ENCODE results near the gene APH1B.

The APH1B gene

DNA sequence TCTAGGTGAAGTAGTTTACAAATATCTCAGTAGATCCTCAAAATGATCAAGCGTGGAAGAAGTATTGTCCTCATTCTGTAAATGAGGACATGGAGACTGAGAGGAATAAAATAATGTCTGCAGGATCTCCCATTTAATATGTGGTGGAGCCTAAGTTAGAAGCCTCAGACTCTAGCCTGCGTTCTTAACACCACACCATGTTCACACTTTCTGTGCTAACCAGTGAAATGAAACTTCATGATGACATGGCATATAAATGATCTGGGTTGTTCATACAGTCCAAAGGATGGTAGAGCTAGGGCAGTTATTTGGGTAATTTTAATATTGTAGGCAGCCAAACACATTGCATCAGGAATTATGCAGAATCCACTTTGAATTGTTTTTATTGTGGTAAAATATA lies 25.1 kb upstream of the APH1B start:
- no peak for DNase-seq (ENCODE audit: low read depth)

DNA sequence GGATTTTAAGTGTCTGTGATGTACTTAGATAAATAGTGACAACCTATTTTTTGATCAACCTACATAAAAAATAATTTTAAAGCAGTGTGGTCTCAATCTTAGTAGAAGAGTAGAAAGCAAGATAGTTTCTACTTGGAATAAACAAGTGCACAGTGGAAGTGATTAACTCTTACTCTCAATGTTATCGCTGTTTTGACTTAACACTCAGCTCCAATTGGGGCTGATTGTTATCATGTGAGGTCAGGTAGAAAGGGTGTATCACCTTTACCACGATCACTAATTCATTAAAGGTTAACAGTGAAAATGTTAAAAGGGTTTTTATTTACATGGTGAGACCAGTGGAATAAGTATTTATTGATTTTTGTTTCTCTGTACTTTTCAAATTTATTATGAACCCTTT lies 22.4 kb upstream of the APH1B start:
- DNase-seq (ENCODE audit: low read depth) = no peak

- DNase-seq (ENCODE audit: low read depth) = no peak
Measured at GRCh38 chr15:63255489-63255990, 21.9 kb upstream of the APH1B start.

DNA sequence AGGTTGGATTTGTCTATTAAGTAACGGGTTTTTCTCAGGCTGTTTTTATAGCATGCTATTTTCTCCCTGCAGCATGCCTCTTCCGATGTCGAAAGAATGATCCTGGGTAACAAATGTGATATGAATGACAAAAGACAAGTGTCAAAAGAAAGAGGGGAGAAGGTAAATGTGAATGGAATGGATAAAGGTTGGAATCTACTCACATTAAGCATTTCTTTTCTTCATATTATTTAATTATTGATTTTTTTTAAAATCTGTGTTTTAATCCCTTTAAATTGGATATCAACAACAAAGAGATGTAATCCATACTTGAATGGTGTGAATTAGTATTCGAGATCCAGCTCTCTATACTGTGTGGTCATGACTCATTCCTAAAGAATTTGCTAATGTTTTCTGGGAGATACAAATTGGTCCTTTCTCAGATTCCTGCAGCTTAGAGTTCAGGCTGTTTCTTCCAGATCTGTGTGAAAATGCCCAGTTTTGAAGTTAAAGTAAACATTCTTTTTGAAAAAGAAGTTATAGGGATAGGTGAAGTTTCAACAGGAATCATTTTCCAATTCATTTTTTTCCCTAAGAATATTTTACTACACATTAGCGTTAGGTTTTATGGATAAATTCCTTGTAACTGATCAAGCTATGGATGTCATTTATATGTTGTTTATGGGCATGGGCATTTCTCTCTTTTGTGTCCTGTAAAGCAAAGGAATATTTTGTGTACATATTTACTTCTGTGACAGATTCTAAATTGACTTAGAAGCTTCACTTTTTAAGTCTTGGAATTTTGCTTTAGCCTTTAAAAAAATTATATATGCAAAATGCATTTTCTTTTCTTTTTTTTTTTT lies 20.8 kb upstream of the APH1B start:
- peak; percentile 51 for DNase-seq (ENCODE audit: low read depth)

DNA sequence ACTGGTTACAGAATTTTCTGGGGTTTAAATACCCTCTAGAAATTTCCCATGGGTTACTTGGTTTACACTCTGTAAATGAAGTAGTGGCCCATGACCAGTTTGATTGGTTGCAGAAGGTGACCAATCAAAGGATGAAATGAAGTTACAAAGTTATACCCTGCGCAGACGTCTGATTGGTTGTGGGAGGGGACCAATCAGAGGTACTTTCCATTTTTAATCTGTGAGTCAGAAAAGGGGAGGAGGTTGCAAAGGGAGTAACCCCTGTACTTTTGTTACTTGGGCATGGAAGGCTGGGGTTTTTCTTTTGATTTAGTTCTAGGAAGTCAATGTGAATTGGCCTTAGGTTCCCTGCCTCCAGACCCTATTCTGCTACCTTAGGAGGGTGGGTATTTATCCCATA lies 18.7 kb upstream of the APH1B start:
- DNase-seq (ENCODE audit: low read depth) = no peak

- DNase-seq (ENCODE audit: low read depth) = no peak
Measured at GRCh38 chr15:63260791-63261190, 16.6 kb upstream of the APH1B start.

- no peak for DNase-seq (ENCODE audit: low read depth)
Measured at GRCh38 chr15:63261311-63261710, 16.1 kb upstream of the APH1B start.

DNA sequence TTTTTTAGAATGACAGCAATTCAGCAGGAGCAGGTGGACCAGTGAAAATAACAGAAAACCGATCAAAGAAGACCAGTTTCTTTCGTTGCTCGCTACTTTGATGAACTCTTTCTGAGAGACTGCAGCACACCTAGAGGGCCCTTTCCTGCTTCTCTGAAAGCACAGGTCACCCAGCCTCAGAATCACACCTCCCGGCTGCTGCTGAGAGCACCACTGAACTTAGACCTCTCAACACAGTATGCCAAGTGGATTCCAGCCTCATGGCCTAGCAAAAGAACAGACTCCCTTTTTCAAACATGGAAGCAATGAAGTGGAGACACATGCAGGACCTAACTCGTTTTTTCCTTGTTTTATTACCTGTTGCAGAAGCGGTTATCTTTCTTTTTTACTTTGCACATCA lies 13.9 kb upstream of the APH1B start:
- DNase-seq (ENCODE audit: low read depth) = no peak

DNA sequence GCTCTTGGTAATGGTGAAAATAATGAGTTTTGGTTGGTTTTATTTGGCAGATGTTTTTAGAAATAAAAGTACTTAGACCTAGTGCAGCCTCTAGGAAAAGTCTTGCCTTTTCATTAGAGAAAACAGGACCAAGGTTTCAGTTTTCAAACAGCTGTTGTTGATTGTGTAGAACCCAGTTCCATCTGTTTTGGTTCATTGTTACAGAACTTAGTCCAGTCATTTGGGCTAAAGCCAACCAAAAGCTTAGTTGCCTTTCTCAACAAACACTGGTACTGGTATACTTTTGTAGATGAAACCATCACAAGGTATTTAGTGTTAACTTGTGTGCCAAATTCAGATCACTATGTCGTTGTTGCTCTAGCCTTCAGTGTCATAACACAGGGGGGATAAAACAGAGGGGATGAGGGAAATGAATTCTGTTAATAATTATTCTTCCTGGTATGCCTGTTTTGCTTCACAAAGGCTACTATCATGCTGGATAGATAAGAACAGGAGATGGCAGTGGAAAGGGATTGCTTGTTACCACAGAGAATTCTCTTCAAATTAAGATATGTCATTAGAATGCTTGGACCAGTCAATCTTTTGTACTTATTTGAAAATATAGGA lies 12.6 kb upstream of the APH1B start:
- peak; percentile 29 for DNase-seq (ENCODE audit: low read depth)

DNA sequence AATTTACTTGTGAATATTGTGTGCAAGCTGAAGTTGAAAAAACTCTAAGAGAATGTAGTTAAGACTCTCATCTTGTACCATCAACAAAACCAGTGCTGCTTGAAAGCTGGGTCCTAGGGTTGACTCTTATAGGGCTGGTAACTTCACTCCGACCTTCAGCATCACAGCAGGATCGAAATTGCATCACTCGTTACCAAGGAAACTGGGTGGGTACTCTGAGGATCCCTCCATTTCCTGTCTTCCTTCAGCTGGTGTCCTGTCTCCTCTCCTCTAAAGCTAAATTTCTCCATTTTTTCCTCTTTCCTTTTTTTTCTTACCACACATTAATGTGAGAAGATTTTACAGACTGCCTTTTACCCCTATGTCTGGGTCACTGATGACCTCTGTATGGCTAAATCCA lies 3.0 kb upstream of the APH1B start:
- DNase-seq (ENCODE audit: low read depth) = no peak

DNA sequence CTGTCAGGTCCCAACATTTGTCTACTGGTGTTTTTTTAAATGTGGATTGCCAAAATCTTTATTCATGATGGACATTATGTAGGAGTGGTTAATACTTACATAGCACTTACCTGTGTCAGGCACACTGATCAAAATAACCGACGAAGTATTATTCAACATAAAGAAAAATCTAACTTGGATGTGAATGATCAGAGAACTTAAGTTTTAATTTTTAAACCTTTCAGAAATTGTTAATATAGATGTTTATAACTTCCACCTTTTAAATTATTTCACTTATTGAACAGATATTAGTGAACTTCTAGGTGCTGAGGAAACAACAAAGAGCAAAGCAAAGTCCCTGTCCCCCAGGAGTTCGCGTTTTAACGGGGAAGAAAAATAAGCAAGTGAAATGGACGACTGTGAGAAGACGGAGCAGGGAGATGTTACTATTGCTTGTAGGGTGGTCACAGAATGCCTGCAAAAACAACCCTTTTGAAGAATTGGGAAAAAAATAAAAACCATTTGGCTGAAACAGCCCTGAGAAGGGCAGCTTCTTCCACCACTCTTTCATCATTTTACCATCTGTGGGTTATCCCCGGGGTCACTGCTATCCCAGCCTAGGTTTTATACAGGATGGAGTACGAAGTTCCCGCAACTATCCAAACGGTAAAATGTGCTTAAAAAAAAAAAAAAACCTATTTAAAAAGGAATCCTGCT lies 915 bp upstream of the APH1B start:
- no peak for DNase-seq (ENCODE audit: low read depth)

DNA sequence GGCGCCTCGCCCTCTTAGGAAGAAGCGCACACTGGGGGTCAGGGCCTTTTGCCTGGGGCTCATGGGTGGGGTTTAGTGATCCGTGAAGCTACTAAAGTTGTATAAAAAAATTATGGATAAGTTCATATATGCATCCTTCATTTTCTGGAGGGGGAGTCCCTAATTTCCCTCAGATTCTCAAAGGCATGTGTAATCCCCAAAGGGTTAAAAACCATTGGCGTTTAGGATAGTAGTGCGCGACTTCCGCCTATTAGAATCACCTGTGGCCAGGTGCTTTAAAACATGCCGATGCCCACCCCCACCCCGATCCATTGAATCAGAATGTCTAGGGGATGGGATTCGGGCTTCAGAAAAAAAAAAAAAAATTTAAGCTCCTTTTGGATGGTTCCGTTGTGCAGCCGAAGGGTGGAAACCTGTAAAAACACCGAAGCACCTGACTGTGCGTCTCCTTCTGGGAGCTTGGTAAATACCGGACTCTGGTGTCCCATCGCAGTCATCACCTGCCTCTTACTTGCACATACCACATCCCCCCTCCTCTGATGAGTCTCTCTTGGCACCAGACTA lies 570 bp downstream of the APH1B start:
- DNase-seq (ENCODE audit: low read depth) = no peak

- no peak for DNase-seq (ENCODE audit: low read depth)
Measured at GRCh38 chr15:63283126-63283525, 5.7 kb downstream of the APH1B start.

GRCh38 chr15:63284335-63284734 lies 6.9 kb downstream of the APH1B start:
- no peak for DNase-seq (ENCODE audit: low read depth)

GRCh38 chr15:63287109-63287508 lies 9.7 kb downstream of the APH1B start:
- DNase-seq (ENCODE audit: low read depth) = no peak

- no peak for DNase-seq (ENCODE audit: low read depth)
Measured at GRCh38 chr15:63288342-63288741, 10.9 kb downstream of the APH1B start.

DNA sequence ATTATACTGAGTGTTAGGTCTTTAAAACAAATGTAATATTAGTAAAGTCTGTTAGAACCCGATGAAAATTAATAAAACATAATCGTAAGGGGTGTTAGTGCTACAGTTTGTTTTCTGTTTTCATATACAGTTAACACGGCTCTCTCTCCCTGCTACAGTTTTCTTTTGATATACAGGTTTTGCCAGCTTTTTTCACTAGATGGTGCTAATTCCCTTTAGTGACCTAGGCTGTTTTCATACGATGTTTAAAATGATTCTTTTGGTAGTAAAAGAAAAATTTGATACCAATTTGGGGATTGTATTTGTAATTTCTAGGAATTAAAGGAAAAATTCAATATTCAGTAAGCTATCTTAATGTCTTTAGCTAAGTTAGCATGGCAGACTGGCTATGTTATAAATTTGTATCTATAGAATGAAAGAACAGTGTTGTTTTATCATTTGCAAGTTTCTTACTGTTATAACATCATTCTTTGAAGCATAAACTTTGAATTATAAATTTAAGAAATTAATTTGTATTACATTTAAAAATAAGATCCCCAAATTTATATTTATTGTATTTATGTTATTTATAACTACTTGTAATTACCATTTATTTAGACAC lies 11.5 kb downstream of the APH1B start:
- DNase-seq (ENCODE audit: low read depth) = peak; percentile 37

DNA sequence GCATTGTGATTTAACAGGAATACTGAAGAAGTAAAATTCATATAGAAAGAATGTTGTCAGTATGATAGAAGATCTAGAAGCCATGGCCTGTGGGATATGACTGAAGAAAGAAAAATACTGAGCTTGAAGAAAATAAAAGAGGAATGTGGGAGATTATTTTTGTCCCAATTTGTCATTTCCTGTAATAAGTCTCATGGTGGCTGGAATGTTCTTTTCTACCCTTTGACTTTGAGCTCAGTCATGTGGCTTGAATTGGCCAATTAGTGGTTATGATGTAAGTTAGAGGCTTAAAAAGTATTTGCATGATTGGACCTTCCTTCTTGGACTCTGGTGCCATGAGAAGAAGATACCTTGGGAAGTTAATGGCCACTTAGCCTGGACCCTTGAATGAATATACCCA lies 14.1 kb downstream of the APH1B start:
- peak; percentile 53 for DNase-seq (ENCODE audit: low read depth)

DNA sequence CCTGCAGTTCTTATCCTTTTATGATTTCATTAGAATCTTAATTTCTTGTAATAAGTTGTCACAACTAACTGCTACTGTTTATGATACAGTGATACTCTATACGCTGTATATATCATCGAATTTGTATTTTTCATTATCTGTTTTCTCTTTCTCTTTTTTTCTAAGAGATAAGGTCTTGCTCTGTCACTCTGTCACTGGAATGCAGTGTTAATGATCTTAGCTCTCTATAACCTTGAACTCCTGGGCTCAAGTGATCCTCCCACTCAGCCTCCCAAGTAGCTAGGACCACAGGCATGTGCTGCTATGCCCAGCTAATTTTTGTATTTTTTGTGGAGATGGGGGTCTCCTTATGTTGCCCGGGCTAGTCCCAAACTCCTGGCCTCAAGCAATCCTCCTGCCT lies 14.8 kb downstream of the APH1B start:
- DNase-seq (ENCODE audit: low read depth) = no peak

GRCh38 chr15:63292771-63293170 lies 15.4 kb downstream of the APH1B start:
- no peak for DNase-seq (ENCODE audit: low read depth)

DNA sequence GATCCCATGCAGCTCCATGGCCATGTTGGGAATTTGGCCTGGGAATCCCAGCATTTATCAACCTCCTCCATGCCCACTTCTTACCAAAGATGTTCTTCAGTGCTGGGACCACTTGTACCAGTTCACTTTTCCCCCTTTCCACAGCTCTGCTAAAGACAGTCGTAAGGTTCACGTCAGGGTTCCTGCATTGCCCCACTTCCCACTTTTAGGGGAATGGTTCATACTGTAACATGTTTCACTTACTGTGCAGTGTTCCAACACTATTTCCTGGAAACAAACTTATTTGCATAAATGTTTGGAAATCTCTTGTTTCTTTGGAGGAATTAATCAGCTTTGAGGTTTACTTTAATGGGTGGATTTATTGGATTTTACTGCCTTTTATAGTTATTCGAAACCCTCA lies 17.0 kb downstream of the APH1B start:
- no peak for DNase-seq (ENCODE audit: low read depth)

DNA sequence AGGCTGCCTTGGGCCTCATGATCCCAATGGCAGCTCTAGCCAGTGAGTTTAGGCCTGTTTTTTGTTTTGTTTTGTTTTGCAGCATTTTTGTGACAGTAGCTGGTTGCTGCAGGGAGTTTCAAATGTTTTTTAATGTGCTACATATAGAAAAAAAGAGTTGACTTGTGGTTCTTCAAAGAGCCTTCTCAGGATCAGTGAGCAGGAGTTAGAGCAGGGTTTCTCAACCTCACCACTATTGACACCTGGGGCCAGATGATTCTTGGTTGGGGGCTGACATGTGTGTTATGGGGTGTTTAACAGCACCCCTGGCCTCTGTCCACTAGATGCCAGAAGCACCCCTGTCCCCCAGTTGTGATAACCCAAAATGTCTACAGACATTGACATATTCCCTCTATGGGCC lies 17.9 kb downstream of the APH1B start:
- DNase-seq (ENCODE audit: low read depth) = no peak

Data from GM04504 (cell line).